ENCODE results near the gene GPC6.

Gene GPC6

DNA sequence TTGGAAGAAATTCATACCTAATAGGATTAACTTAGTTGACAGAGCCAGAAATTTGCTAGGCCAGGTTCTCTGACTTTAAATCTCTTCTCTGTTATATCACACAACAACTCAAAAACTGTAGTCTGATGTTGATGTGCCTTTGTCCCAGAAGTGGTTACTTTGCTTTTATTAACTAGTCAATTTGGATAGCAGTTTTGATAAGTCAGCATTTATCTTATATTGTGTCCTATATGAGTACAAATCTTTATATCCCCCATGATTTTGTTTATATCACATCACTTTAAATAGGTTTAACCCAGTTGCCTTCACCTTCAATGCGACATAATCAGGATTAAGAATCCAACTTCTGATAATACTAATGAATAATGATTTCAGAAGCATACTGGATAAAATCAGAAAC is 459.3 kb downstream of the GPC6 start:
- no peak for DNase-seq (ENCODE audit: low spot score)

DNA sequence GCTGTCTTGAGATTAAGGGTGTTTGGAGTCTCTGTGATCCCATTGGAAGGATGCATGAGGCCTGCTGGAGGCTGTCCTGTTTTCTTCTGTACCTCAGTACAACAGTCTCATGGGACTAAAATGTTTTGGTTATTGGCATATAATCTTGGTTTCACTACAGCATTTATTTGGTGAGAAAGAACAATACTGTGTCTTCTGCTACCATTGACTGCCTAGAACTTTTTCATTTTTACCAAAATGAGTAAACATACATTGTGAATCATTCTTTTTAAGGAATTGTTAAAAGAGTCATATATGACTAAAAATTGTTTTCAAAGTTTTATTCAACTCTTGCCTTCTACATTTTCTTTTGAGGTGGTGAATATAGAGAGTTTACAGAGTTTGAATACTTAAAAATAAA is 459.8 kb downstream of the GPC6 start:
- no peak for DNase-seq (ENCODE audit: low spot score)

DNA sequence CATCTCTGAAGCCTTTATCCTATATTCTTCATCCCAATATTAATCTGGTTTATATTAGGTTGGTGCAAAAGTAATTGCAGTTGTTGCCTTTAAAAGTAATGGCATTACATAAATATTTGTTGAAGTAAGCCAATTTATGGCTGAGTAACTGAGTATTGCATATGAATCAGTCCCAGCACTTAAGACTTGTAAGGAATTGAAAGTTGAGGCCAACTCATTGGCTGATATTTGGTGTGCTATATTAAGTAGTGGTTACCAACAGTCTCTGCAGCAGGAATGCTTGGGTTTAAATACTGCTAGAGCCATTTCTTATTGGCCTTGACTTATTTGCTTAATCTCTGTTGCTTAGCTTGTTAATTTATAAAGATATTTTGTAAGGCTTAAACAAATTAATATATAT is 460.7 kb downstream of the GPC6 start:
- DNase-seq (ENCODE audit: low spot score): no peak

DNA sequence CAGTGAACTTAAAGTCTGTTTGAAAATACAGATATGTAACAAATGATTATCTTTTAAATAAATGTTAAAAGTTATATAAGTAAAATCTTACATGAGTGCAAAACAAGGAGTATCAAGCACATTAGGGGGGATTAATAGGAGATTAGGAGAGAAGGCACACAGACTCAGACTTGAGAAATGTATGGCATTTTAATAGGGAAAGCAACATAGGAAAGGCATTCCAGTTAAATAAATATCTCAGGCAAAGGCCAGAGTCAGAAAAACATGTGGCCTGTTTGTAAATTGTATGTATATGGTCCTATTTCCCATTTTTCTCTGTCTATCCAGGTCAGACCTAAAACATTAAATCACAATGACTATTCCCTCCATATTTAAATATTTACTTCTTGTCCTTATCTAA is 462.7 kb downstream of the GPC6 start:
- DNase-seq (ENCODE audit: low spot score): no peak

DNA sequence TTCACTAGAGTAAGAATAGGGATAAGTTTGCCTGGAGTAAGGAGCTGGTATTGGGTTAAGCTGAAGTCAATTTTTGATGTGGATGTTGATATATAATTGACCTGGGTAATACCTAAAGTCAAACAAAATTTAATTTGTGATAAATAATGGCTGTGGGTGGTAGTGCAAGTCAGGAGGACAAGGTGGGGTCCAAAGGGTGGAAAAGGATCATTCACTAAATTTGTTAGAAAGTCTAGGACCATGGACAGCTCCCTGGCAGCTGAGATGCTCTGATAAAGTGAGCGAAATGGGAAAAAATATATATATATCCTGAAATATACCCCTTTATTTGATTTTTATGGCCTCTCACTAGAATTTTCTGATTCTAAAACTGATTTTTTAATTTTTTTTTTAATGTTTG is 463.5 kb downstream of the GPC6 start:
- DNase-seq (ENCODE audit: low spot score): peak; percentile 16

DNA sequence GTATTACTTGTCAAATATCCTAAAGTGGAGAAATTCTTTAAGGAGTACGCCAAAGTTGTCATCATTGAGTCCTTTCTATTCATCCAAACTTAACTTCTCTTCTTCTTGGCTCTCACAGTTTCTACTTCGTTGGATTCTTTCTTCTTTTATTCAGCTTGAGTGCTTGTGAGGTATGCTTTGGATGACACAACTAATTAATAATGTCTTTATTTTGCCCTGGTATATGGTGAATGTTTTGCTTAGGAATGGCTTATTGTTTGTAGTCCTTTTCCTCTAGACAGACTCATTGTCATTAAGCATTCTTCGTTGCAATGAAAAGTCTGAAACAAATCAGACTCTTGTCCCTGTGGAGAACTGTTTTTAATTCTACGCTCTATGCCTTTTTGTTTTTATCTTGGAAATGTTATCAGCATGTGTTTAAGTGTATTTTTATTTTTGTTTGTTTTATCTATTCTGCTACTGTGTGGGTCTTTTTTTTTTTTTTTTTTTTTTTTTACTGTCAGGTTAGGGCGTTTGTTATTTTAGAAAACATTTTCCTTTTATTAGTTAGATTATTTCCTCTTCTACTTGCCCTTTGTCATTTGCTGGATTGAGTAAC is 471.5 kb downstream of the GPC6 start:
- no peak for DNase-seq (ENCODE audit: low spot score)

DNA sequence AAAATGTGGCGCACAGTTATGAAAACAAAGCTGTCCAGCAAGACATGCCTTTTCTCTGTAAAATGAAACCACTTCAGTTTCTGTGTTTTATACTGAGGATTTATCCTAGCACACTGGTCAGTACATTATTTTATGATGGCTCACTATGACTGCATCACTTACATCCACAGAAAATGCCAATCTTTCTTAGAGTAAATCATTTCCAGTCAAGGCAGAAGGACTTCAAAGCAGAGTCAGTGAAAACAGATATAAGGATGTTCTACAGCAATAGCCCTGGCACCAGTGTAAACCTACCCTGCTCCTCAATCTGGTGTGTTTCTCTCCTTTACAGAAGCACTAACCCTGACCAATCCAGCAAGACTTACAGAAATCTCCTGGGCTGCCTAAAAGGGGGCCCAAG is 473.5 kb downstream of the GPC6 start:
- no peak for DNase-seq (ENCODE audit: low spot score)

DNA sequence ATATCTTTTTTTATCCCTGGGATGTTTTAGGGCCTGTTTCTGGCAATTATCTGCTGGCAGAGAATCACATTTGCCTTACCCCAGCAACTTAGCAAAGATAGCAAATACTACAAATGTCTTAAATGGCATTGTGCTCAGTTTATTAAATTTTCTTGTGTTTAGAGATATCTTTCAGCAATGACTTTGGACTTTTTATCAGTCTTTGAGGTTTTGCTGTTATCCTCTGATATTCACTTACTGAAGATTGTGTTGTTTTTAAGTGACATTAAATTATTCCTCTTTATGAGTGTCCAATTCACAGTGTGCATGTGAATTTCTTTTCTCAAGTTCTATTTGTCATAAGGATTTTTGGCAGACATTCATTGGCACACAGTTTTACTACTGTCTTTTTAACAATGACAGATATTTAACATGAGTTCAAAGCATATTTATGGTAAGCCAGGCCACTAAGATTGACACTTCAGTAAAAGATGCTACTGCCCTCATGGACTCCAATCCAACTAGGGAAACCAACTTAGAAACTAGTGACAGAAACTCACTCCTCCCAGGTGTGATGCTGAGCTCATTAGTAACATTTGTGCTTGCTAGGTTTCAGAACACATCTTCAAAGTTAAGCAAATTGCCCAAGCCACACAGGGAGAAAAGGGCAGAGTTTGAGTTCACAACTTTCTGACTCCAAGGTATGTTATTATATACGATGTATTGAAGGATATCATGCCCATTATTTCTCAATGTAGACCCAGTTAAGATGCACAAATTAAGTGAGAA is 481.9 kb downstream of the GPC6 start:
- DNase-seq (ENCODE audit: low spot score): no peak

DNA sequence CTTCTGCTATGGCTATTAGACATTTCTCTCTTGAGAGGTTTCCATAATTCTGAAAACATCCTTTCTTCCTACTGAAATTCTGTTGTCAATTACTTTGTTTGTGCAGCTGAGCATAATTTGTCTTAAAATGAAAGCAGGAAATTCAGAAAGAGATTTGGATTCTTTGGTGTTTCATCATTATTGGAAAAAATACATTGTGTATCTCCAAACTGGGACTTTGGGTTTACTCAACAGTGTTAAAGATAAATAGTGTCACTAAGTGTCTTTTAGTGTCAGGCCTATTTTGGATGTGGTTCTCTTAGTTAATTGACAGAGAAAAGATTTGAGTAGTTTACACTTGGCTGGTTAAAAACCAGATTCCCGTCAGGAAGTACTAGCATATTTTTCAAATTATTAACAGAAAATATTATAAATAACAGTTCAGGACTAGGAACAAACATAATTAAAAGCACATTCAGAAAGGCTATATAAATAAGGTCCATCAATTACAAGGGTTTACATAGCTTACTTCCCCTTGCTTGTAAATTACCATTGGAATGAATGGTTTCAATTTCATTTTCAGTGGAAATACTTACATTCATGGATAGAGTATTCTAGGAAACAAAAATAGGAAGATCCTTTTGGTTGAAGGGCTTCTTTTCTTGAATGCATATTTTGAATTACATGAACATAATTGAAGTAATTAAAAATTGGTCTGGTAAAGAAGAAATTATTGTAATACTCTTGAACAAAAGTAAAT is 483.1 kb downstream of the GPC6 start:
- DNase-seq (ENCODE audit: low spot score): no peak

DNA sequence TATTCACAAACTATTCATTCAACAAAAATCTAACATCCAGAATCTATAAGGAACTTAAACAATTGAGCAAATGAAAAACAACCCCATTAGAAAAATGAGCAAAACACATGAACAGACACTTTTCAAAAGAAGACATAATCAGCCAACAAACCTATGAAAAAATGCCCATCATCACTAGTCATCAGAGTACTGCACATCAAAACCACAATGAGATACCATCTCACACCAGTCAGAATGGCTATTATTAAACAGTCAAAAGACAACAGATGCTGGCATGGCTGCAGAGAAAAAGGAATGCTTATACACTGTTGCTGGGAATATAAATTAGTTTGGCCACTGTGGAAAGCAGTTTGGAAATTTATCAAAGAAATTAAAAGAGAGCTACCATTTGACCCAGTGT is 487.6 kb downstream of the GPC6 start:
- DNase-seq (ENCODE audit: low spot score): no peak

DNA sequence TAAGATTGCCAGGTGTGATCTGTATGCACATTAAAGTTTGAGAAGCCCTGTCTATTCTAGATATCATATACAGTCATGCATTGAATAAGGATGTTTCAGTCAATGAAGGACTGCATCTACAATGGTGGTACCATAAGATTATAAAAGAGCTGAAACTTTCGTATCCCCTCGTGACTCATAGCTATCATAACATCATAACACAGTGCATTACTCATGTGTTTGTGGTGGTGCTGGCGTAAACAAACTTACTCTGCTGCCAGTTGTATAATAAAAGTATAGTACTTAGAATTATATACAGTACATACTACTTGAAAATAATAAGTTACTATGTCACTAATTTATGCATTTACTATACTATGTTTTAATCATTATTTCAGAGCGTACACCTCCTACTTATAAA is 489.3 kb downstream of the GPC6 start:
- no peak for DNase-seq (ENCODE audit: low spot score)

DNA sequence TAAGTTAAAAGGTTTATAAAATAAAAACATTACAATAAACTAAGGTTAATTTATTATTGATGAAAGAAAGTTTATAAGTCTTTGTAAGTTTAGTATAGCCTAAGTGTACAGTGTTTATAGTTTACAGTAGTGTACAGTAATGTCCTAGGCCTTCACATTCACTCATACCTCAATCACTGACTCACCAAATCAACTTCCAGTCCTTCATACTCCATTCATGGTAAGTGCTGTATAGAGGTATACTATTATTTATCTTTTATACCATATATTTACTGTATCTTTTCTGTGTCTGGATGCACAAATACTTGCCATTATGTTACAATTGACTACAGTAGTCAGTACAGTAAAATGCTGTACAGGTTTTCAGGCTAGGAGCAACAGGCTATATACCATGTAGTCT is 490.0 kb downstream of the GPC6 start:
- DNase-seq (ENCODE audit: low spot score): no peak

DNA sequence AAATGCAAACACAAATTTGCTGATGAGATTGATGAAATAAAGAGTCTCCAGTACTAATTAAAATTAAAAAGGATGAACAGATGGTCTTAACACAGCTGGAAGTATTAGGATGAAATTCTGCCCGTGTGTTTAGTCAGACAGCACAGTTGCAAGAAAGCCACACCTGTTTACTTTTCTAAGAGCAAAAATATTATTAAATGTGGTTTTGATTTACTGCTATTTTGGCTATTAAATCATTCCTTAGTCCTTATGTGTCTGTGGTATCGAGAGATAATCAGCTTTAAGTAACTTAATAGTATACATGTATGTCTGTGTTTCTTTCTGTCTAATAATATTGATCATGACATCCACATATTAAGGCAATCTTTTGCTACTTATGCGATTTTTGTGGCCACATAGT is 494.9 kb downstream of the GPC6 start:
- no peak for DNase-seq (ENCODE audit: low spot score)

DNA sequence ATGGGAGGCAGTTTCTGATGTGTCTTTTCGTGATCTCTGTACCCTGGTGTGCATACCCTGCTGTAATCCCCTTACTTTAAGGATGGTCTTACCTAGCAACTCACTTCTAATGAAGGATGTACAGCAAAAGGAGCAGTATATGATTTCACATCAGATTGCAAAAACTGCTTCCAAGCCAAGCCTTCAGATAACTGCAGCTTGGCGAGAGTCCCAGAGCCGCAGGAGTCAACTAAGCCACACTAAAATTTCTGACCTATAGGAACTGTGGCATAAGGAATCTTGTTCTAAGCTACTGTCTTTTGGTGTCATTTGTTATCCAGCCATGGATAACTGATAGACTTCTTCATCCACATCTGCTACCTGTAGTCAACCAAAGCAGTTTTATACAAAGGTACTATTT is 496.7 kb downstream of the GPC6 start:
- DNase-seq (ENCODE audit: low spot score): no peak

DNA sequence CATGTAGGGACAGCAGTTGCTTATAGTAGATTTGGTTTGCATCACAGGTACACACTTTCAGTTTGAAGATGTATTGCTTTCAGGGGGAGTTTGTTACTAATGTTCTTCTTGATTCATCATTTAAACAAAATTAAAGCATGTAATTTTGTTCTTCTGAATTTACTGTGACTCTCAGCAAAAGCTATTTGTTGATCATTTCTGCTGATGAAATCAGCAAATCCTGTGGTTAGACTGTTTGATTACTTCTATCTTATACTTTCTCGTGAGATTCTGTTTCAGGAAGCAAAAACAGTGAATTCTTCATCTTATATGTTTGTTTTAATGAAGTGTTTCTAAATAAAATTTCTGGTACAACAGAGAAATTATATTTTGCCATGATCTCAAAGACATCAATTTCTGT is 497.6 kb downstream of the GPC6 start:
- DNase-seq (ENCODE audit: low spot score): no peak

DNA sequence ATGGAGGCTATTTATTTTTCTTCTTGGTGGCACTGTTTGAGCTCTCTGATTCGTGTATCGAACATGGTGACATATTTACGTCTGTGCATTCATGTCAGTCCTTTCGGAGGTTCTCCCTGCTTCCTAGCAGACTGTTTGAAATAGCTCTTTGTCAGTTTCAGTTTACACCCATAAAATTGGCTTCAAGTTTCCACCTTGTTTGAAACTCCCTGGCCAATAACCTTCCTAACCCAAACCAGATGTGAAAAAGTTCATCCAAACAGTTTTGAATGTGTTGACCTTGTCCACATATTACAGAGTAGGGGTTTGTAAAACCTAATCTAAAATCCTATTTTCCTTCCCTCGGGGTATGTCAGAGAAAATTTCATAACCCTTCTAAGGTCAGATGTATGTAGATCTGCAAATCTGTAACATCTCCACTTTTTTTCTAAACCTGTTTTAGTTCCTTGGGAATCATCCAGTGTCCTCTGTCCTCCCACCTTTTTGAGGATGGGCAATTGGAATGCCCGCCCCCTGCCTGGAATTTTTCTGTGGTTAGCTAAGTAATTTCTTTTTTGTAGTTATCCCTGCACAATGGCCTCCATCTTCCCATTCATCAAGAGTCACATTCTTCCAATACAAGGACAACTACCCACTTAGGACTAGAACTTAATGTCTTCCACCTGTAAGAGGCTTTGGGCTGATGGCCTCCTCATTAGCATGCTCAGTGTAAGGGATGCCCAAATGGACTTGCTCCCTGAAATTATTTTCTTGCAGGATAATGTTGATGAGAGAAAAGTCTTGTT is 499.8 kb downstream of the GPC6 start:
- no peak for DNase-seq (ENCODE audit: low spot score)

DNA sequence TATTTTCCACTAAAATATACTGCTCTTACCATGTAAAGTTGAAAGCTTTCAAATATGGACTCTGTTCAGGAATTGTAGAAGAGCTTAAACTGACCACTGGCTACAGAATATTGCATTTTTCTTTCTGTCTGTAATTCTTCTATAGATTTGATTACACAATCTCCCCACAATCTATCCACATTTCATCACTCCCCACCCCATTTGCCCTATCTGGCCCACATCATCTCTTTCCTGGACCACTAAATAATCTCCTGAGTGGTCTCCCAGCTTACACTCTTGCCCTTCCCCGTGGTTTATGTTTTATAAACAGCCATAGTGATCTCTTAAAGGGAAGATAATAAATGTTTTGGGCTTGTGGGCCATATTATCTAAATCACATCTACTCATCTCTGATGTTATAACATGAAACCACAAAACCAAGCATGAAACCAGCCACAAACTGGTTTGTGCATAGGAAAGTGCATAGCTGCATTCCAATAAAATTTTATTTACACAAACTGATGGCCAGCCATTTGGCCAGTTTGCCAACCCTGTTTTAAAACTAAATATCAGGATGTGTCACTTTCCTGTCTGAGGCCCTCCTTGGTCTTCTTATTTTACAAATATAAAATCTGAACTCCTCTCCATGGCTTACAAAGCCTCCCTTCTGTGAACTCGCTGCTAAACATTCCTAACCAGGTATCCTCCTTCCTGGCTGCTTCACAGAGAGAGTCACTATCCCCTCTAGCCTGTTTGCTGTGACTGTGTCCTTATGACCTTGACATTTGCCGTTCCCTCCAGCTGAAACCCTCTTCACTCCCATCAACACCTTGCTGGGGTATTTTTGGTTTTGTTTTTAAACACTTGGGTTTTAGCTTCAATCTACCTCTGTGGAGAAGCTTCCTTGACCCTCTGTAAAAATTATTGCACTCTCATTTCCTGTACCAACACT is 500.9 kb downstream of the GPC6 start:
- DNase-seq (ENCODE audit: low spot score): no peak

DNA sequence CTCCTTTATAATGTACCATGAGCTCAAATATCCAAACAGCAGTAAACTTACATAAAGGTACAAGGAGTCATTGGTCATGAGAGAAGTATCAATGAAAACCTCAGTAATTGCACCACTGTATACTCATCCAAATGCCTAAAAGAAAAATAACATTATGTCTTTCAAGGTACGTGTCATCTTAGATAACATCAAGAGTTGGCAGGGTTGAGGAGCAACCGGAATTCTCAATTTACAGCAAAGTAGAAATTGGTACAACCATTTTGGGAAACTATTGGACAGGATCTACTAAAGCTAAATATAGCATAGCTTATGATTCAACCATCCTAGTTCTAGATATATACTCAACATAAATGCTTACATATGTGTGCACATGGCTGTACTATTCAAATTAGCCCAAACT is 502.8 kb downstream of the GPC6 start:
- no peak for DNase-seq (ENCODE audit: low spot score)

DNA sequence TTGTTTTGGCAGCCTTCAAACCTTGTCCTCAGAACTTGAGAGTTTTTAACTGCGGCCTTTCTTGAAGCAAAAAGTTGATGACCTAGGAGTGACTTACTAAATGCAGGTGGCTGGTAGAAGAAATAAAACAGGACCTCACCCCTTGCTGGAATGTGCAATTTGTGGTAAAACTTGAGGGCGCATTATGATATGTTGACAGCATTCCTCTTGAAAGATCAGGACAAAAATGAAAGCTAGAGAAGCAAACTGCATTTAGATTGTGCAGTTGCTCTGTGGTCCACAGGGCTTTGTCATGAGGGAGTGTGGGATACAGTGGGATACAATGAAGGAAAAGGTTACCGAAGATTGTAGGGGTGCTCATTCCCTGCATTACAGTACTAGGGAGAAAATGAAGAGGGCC is 504.2 kb downstream of the GPC6 start:
- DNase-seq (ENCODE audit: low spot score): no peak

DNA sequence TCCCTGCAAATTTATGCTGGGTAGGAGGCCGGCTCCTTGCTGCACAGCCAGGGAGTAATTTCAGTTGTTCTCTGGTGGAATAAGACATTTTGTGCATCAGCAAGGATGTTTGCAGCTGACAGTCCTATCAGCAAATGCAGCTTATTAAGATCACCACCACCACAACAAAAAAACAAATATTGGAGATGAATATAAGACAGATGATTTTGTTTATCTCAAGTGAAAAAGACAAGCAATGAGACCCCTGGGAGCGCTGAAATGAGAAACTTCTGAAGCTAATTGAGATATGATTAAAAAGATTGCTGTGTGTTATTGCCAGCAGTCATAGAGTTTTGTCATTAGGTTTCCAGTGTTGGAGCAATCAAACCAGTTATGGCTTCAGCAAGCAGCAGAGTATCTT is 505.6 kb downstream of the GPC6 start:
- DNase-seq (ENCODE audit: low spot score): no peak

DNA sequence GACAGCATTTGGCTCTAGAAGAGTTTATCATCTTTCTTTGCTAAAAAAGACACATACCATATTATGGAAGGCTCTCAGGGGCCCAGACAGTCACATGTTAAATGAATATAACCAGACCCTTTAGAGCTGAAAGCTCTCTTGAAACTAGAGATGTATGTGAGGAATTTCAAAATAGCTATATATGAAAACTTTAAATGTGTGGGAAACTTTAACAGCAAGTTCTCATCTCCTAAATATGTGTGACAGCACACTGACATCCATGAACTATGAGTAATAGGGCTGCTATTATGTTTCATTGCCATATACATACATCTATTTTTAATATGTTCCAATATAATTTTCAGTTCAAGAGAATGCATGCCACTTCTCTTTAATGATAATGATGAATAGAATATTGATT is 509.5 kb downstream of the GPC6 start:
- no peak for DNase-seq (ENCODE audit: low spot score)

DNA sequence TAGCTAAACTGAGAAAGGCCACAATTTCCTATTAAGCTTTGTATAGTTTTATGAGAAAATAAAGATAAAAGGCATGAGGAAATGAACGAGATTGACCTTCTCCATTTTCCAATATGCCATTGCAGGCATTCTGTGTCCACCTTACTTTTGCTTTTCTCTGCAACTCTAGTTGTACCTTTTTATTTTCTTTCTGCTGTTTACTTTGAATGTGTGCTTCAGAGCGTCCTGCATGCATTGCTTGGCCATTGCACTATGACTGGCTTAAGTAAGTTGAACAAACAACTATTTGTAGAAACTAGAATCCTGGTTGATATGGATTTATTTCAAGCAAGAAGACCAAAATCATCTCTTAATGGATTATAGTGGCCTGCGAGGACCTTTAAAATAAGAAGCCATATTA is 510.3 kb downstream of the GPC6 start:
- DNase-seq (ENCODE audit: low spot score): no peak
